Smooth muscle cell (in vitro differentiated cells): ENCODE data around the gene MAST3. TPM values are rescaled to one million over a fixed set of nuclear protein-coding genes. Genes with fewer than 3 reads are reported as not detected.

Experiments
- DNase-seq: peaks from one replicate; lab custom pipeline; 2025; ENCODE audit not compliant: unreplicated experiment; lab: John Stamatoyannopoulos, UW
- H2AFZ ChIP-seq: fragments of 200-600 bp; sonication (generic); 2 replicates; pipeline ENCODE4 v1.6.0; 2016; ENCODE audit warnings: antibody characterized with exemption, low read depth, mild to moderate bottlenecking
- H3F3A ChIP-seq: fragments of 200-600 bp; sonication (generic); 2 replicates; pipeline ENCODE4 v1.6.0; 2017; ENCODE audit warnings: antibody characterized with exemption, low read depth
- H3K27ac ChIP-seq: fragments of 200-600 bp; sonication (generic); 2 replicates; pipeline ENCODE4 v1.5.1; 2016; ENCODE audit warnings: low read depth, mild to moderate bottlenecking
- H3K27me3 ChIP-seq: fragments of 200-600 bp; sonication (generic); 2 replicates; pipeline ENCODE4 v1.6.1; 2016; ENCODE audit warnings: low read depth, mild to moderate bottlenecking
- H3K36me3 ChIP-seq: fragments of 200-600 bp; sonication (generic); 2 replicates; pipeline ENCODE4 v1.5.1; 2016; ENCODE audit warnings: low read depth
- H3K4me1 ChIP-seq: fragments of 200-600 bp; sonication (generic); 2 replicates; pipeline ENCODE4 v1.5.1; 2016; ENCODE audit warnings: low read depth
- H3K4me2 ChIP-seq: fragments of 200-600 bp; sonication (generic); 2 replicates; pipeline ENCODE4 v1.6.0; 2016; ENCODE audit warnings: mild to moderate bottlenecking
- H3K4me3 ChIP-seq: fragments of 200-600 bp; sonication (generic); 2 replicates; pipeline ENCODE4 v1.5.1; 2016; ENCODE audit warnings: mild to moderate bottlenecking
- H3K79me2 ChIP-seq: fragments of 200-600 bp; sonication (generic); 2 replicates; pipeline ENCODE4 v1.6.0; 2016; ENCODE audit warnings: low read depth, mild to moderate bottlenecking
- H3K9ac ChIP-seq: fragments of 200-600 bp; sonication (generic); 2 replicates; pipeline ENCODE4 v1.6.0; 2016; ENCODE audit warnings: low read depth
- H3K9me3 ChIP-seq: fragments of 200-600 bp; sonication (generic); replicated peaks from 2 replicates; pipeline ENCODE4 v1.5.1; 2016; ENCODE audit warnings: low read depth
- H4K20me1 ChIP-seq: fragments of 200-600 bp; sonication (generic); 2 replicates; pipeline ENCODE4 v1.6.0; 2016; ENCODE audit warnings: low read depth
- WGBS: methylation state at CpG from one replicate; pipeline ENCODE4 v1.1.7; 2016; ENCODE audit warnings: low lambda C conversion rate; 5-methylcytosine and 5-hydroxymethylcytosine counted together
- polyA plus RNA-seq: library from polyadenylated mRNA; unstranded; fragments of >200 nt; fragmentation: Nextera tagmentation; extraction: Ambion mirVana; gene quantifications from 2 replicates; pipeline ENCODE4 v1.2.1, GENCODE V29; 2016
- total RNA-seq: library from RNA; depleted of rRNA; stranded (reverse); fragments of >200 nt; gene quantifications from 2 replicates; pipeline ENCODE4 v1.2.3, GENCODE V29; 2014
- TF ChIP-seq, protein P1 (sequence below): fragments of 200-600 bp; sonication (generic); IDR thresholded peaks from 2 replicates; pipeline ENCODE4 v1.5.1; 2017; ENCODE audit warnings: borderline replicate concordance, mild to moderate bottlenecking, antibody characterized with exemption; ENCODE audit not compliant: insufficient read depth, poor library complexity, severe bottlenecking

The MAST3 gene
- total and polyA plus RNA-seq, 2 experiments from 2014 or later = 4.3 TPM

DNA sequence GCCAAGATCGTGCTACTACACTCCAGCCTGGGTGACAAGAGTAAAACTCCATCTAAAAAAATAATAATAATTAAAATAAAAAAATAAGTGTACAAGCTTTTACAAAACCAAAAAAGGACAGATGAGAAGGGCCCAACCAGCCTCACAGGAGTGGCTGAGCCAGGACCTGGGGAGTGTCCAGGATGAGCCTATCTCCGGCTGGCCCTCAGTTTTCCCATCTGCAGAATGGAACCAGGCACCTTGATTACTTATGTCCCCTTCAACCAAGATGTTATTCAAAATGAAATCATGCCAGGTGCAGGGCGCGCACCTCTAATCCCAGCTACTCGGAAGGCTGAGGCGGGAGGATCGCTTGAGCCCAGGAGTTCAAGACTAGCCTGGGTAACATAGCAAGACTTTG is 66.5 kb downstream of the MAST3 start:
- H3K27me3 ChIP-seq = no peaks in the 10 kb centered on the region
- H2AFZ ChIP-seq = no peak overlapping the region
- TF ChIP-seq, protein P1, sequence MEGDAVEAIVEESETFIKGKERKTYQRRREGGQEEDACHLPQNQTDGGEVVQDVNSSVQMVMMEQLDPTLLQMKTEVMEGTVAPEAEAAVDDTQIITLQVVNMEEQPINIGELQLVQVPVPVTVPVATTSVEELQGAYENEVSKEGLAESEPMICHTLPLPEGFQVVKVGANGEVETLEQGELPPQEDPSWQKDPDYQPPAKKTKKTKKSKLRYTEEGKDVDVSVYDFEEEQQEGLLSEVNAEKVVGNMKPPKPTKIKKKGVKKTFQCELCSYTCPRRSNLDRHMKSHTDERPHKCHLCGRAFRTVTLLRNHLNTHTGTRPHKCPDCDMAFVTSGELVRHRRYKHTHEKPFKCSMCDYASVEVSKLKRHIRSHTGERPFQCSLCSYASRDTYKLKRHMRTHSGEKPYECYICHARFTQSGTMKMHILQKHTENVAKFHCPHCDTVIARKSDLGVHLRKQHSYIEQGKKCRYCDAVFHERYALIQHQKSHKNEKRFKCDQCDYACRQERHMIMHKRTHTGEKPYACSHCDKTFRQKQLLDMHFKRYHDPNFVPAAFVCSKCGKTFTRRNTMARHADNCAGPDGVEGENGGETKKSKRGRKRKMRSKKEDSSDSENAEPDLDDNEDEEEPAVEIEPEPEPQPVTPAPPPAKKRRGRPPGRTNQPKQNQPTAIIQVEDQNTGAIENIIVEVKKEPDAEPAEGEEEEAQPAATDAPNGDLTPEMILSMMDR = no peak
- no peak overlapping the region for H3K27ac ChIP-seq
- no peak overlapping the region for H3K9ac ChIP-seq
- H3K79me2 ChIP-seq = no peaks in the 10 kb centered on the region
- H4K20me1 ChIP-seq = peaks cover 13% of the 10 kb centered on the region
- no peak overlapping the region for H3K4me2 ChIP-seq
- H3F3A ChIP-seq = no peaks in the 10 kb centered on the region
- no peaks in the 10 kb centered on the region for H3K4me1 ChIP-seq
- 98% methylated on average over 7 of the region's 7 CpGs for WGBS
- H3K36me3 ChIP-seq = no peaks in the 10 kb centered on the region
- no peak for DNase-seq
- no peak overlapping the region for H3K4me3 ChIP-seq
- no peaks in the 10 kb centered on the region for H3K9me3 ChIP-seq

DNA sequence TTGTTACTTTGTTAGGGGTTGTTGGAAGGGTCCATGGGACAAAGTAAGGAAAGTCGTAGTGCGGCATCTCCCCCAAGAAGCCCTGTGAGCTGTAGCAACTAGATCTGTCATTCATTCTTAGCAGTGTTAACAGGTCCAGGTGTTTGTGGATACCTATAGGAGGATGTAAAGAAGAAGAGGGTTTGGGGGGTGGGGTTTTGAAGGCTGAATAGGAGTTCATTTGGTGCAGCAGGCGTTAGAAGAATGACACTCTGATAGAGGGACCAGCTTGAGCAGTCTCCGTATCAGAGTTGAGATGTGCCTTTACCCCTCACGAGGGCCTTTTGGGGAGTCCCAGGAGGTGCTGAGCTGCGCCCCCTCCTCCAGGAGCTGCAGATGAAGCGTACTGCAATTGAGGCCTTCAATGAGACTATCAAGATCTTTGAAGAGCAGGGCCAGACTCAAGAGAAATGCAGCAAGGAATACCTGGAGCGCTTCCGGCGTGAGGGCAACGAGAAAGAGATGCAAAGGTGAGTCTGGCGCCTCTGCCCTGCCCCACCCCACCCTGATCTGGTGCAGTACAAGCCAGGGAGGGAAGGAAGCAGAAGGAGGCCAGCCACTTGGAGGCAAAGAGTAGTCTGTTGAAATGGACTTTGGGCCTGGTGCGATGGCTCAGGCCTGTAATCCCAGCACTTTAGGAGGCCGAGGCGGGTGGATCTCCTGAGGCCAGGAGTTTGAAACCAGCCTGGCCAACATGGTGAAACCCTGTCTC is 68.4 kb downstream of the MAST3 start:
- TF ChIP-seq, protein P1 = no peak
- Histone ChIP-seq H3F3A (no peaks in the 10 kb centered on the region), H3K9me3 (no peaks in the 10 kb centered on the region), H3K4me2 (no peak overlapping the region), H3K4me3 (no peak overlapping the region), H2AFZ (no peak overlapping the region), H3K36me3 (no peaks in the 10 kb centered on the region), H3K9ac (no peak overlapping the region), H3K27me3 (no peaks in the 10 kb centered on the region), H3K4me1 (no peaks in the 10 kb centered on the region), H3K27ac (no peak overlapping the region), H4K20me1 (peaks cover 9% of the 10 kb centered on the region), H3K79me2 (no peaks in the 10 kb centered on the region)
- 98% methylated on average over 15 of the region's 15 CpGs for WGBS
- no peak for DNase-seq

DNA sequence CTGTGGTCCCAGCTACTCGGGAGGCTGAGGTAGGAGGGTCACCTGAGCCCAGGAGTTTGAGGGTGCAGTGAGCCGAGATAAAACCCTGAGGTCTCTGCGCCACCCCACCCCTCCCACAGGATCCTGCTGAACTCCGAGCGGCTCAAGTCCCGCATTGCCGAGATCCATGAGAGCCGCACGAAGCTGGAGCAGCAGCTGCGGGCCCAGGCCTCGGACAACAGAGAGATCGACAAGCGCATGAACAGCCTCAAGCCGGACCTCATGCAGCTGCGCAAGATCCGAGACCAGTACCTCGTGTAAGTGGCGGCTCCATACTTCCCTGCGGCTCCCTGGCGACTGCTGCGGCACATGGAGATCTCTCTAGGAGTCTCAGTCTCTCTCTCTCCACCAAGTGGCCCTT is 69.4 kb downstream of the MAST3 start:
- H3K4me3 ChIP-seq = no peak overlapping the region
- no peak overlapping the region for H3K4me2 ChIP-seq
- peaks cover 3% of the 10 kb centered on the region for H4K20me1 ChIP-seq
- no peaks in the 10 kb centered on the region for H3K36me3 ChIP-seq
- H3K27me3 ChIP-seq = no peaks in the 10 kb centered on the region
- no peaks in the 10 kb centered on the region for H3K79me2 ChIP-seq
- TF ChIP-seq, protein P1 = no peak
- no peaks in the 10 kb centered on the region for H3K9me3 ChIP-seq
- H3K9ac ChIP-seq = no peak overlapping the region
- 94% methylated on average over 21 of the region's 21 CpGs for WGBS
- no peak overlapping the region for H3K27ac ChIP-seq
- no peak for DNase-seq
- H3K4me1 ChIP-seq = no peaks in the 10 kb centered on the region
- no peak overlapping the region for H2AFZ ChIP-seq
- H3F3A ChIP-seq = no peaks in the 10 kb centered on the region

DNA sequence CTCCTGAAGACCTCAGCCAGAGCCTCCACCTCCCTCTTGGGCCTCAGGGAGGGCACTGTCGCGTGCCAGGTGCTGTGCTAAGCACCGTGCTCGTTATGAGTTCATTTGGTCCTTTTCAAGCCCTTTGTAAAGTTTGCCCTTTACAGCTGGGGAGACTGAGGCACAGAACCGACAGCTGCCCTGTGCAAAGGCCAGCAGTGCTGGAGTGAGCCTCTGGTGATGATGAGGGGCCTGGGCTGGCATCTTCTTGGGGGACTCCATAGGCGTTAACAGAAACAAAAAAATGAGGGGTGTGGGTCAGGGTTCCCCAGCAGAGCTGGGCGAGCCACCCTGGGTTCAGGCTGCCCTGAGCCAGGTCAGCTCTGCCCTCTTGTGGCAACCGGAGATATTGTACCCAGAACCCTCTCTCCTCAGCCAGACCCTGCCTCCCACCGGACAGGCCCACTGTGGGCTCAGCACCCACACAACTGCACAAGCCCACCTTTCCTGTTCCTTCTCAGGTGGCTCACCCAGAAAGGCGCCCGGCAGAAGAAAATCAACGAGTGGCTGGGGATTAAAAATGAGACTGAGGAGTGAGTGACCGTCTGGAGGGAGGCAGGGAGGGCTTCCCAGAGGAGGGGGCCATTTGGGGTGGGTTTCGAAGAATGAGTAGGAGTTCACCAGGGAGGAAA is 70.5 kb downstream of the MAST3 start:
- H3K4me2 ChIP-seq = no peak overlapping the region
- H4K20me1 ChIP-seq = no peaks in the 10 kb centered on the region
- H3K9me3 ChIP-seq = no peaks in the 10 kb centered on the region
- H2AFZ ChIP-seq = no peak overlapping the region
- DNase-seq = no peak
- no peak overlapping the region for H3K4me3 ChIP-seq
- no peaks in the 10 kb centered on the region for H3K4me1 ChIP-seq
- WGBS = 75% methylated on average over 14 of the region's 14 CpGs
- no peaks in the 10 kb centered on the region for H3K36me3 ChIP-seq
- H3K9ac ChIP-seq = no peak overlapping the region
- no peaks in the 10 kb centered on the region for H3K79me2 ChIP-seq
- TF ChIP-seq, protein P1 = peak; percentile 62
- no peak overlapping the region for H3K27ac ChIP-seq
- H3K27me3 ChIP-seq = no peaks in the 10 kb centered on the region
- H3F3A ChIP-seq = no peaks in the 10 kb centered on the region
